Epithelial cell of esophagus (primary cell): ENCODE measurements around the gene KLK14.

Experiments used
- DNase-seq: peaks from one replicate; pipeline ENCODE4 v3.0.0; 2010; ENCODE audit warnings: low read depth
- H3K4me3 ChIP-seq: 2 replicates; pipeline ENCODE4 v1.5.1; 2011; ENCODE audit warnings: mild to moderate bottlenecking, low read length, control low read depth
- TF ChIP-seq, protein P1 (sequence below): IDR thresholded peaks from 2 replicates; pipeline ENCODE4 v1.5.1; 2011; ENCODE audit warnings: low read depth, mild to moderate bottlenecking, low read length, control low read depth, inconsistent platforms; ENCODE audit not compliant: insufficient read depth; ENCODE audit errors: missing control alignments

The KLK14 gene

DNA sequence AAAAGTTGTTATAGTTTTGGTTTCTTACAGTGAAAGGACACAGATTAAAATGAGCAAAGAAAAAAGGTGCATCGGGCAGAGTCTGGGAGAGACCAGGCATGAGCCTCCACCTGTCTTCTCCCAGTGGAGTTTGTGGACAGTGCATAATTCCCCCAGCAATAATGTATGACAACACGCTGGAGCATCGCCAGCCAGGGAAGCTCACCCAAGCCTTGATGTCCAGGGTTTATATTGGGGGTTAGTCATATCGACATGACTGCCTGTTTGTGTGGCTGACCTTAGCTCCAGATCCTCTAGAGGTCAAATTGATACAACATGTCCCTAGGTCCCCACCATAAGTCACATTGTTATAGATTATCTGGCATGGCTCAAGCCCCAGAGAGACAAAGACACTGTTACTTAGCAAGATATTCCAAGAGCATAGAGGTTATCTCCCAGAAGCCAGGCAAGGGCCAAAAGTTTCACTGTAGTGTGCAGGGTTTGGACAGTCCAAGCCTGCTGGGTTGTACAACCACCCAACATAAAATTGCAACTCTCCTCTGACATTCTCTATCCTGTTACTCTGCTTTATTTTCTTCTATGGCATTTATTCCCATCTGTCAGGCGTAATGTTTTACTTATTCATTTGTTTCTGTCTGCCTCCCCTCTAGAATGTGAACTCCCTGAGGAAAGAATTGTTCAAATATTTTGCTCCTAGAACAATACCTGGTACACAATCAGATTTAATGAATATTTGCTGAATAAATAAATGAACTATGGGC lies 12.2 kb downstream of the KLK14 start:
- TF ChIP-seq, protein P1, sequence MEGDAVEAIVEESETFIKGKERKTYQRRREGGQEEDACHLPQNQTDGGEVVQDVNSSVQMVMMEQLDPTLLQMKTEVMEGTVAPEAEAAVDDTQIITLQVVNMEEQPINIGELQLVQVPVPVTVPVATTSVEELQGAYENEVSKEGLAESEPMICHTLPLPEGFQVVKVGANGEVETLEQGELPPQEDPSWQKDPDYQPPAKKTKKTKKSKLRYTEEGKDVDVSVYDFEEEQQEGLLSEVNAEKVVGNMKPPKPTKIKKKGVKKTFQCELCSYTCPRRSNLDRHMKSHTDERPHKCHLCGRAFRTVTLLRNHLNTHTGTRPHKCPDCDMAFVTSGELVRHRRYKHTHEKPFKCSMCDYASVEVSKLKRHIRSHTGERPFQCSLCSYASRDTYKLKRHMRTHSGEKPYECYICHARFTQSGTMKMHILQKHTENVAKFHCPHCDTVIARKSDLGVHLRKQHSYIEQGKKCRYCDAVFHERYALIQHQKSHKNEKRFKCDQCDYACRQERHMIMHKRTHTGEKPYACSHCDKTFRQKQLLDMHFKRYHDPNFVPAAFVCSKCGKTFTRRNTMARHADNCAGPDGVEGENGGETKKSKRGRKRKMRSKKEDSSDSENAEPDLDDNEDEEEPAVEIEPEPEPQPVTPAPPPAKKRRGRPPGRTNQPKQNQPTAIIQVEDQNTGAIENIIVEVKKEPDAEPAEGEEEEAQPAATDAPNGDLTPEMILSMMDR = no peak
- no peak overlapping the region for H3K4me3 ChIP-seq
- no peak for DNase-seq

GRCh38 chr19:51066393-51067186 lies 16.1 kb downstream of the KLK14 start:
- no peak overlapping the region for H3K4me3 ChIP-seq
- DNase-seq = no peak
- TF ChIP-seq, protein P1 = no peak

DNA sequence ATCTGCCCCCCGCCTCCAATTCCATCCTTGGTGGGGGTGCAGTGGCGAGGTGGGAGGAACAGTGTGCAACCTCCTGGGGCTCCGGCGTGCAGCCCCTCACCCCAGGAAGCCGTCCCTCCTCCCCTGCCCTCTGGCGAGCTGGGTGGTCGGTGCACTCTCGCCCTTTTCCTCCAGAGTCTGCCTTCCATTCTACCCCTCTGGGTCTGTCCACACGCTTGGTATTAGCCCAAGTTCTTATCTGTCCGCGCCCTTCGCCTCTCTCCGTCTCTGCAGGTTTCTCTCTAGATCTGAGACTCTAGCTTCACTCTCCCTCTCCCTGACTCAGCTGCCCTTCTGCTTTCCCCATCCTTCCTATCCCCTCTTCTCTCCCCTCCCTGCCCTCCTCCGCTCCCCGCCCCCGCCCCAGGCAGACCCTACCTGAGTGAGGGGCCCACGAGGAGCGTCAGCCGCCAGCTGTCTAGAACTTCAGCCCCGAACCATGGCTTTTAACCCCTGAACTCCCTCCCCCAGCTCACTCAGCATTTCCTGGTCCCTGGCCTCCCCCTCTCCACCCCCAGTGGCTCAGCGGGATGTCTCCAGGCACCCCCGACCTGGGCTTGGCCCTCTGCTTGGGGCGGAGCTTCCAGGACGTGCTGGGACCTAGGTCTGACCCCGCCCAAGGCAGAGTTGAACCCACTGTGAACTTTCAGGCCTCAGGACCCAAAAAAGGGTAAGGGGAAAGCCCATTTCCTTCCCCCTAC lies 17.3 kb downstream of the KLK14 start:
- TF ChIP-seq, protein P1 = no peak
- DNase-seq = no peak
- no peak overlapping the region for H3K4me3 ChIP-seq

DNA sequence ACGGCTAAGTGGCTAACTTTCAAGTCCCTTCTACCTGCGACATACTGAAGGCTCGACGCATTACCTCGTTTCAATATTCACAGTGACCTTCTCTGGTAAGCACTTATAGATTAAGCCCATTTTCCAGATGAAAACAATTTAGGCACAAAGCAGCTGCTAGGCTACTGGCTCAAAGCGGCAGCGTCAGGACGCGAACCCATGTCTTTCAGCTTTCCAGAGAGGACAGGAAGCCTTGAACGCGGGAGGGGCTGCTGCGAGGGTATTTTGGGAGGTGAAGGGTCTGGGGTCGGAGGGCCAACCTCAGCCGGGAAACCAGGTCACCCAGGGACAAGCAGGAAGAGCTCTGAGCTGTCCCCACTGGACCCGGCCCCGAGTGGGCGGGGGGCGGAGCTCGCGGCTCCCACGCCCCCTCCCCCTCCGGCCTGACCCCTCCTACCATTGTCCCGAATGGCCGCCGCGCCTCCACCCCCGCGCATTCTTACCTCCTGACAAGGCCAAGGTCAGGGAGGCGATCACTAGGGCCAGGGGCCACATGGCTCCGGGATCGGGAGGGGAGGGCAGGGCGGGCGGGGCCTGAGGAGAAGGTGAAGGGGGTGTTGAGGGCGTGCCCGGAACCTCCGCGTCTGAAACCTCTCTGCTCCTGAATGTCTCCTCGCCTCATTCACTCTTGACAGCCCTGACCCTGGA lies 18.0 kb downstream of the KLK14 start, which contains the start of gene KLK13:
KLK13 (minus strand) TSS at position 559 of the 687 bp plus-strand sequence; CDS start at position 534, 25 bp downstream.
- no peak within 1 kb of the TSS for H3K4me3 ChIP-seq
- TF ChIP-seq, protein P1 = no peak
- DNase-seq = no peak

DNA sequence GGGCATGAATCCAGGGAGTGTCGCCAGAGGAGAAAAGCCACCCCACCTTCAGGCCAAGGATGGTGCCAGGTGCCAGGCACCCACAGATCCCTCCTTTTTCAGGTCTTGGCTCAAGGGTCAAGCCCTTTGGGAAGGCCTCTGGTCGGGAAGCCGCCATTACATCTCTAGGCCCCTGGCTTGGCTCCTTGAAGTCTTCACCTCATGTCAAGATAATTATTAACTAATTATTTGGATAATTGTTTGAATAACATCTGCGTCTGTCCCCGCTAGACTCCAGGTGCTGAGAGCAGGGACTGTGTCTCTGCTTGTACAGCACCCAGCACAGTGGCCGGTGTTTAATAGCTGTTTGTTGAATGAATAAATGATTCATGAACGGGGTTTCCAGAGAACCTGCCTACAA lies 19.0 kb downstream of the KLK14 start:
- no peak for DNase-seq
- H3K4me3 ChIP-seq = no peak overlapping the region
- TF ChIP-seq, protein P1 = no peak

GRCh38 chr19:51060973-51061372 lies 21.7 kb downstream of the KLK14 start:
- no peak overlapping the region for H3K4me3 ChIP-seq
- TF ChIP-seq, protein P1 = no peak
- DNase-seq = no peak
